Kidney glomerular epithelial cell (primary cell): ENCODE results near the gene RYR1.
"Not testable (repeated sequence)": the region's sequence is repeated elsewhere in the genome, so short reads cannot be mapped to it uniquely, and the experiment has no call there.

Experiments
- DNase-seq: peaks from one replicate; lab custom pipeline; 2025; lab: John Stamatoyannopoulos, UW

RYR1 gene

GRCh38 chr19:38561658-38562057, 128.2 kb downstream of the RYR1 start:
- no peak for DNase-seq

DNA sequence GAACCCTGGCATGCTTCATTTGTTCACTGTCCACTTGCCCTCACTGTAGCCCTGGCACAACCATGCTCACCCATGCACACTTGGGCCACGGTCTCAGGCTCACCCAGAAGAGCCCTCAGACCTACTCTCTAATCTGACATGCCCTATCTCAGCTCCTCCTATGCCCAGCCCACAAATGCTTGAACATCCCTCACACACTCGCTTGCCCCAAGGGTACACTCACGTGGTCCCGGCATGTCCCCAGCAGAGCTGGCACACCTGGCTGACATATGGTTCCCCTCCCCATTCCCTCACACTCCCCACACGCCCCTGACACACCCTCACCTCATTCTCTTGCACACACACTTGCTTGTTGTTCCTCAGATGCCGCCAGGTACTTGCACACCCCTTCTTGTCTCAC, 128.6 kb downstream of the RYR1 start:
- no peak for DNase-seq

GRCh38 chr19:38563475-38563874, 130.0 kb downstream of the RYR1 start:
- no peak for DNase-seq

DNA sequence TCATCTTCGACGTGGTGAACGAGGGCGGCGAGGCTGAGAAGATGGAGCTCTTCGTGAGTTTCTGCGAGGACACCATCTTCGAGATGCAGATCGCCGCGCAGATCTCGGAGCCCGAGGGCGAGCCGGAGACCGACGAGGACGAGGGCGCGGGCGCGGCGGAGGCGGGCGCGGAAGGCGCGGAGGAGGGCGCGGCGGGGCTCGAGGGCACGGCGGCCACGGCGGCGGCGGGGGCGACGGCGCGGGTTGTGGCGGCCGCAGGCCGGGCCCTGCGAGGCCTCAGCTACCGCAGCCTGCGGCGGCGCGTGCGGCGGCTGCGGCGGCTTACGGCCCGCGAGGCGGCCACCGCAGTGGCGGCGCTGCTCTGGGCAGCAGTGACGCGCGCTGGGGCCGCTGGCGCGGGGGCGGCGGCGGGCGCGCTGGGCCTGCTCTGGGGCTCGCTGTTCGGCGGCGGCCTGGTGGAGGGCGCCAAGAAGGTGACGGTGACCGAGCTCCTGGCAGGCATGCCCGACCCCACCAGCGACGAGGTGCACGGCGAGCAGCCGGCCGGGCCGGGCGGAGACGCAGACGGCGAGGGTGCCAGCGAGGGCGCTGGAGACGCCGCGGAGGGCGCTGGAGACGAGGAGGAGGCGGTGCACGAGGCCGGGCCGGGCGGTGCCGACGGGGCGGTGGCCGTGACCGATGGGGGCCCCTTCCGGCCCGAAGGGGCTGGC, 131.6 kb downstream of the RYR1 start:
- DNase-seq, result no peak

DNA sequence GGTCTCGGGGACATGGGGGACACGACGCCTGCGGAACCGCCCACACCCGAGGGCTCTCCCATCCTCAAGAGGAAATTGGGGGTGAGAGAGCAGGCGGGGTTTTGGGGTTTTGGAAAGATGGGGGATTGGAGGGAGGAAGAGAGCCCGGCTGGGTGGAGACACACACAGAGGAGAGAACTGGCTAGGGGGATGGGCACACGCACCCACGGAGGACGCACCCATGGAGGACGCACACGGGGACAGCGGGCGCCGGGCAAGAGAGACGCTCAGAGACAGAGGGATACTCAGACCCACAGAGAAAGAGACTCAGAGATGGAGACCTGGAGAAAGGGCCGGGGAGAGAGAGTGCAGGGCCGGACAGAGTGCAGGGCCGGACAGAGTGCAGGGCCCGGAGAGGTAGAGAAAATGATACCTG, 132.2 kb downstream of the RYR1 start:
- DNase-seq, result no peak

GRCh38 chr19:38569368-38569983, 136.0 kb downstream of the RYR1 start:
- DNase-seq, result no peak

DNA sequence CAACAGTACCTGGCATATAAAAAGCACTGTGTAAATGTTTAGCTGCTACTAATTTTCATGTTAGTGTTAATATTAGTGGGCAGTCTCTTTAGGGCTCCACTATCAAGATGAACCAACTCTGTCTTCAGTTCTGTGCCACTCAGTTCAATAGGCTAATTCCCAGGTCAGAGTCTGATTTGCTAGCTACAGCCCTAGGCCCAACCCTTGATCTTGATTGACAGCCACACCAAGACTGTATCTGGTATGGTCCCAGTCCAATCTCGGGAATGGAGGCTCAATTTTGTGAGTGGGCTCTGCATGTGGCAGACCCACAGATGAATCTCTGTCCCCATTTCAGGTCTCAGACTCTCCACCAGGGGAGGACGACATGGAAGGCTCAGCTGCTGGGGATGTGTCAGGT, 138.2 kb downstream of the RYR1 start:
- no peak for DNase-seq

DNA sequence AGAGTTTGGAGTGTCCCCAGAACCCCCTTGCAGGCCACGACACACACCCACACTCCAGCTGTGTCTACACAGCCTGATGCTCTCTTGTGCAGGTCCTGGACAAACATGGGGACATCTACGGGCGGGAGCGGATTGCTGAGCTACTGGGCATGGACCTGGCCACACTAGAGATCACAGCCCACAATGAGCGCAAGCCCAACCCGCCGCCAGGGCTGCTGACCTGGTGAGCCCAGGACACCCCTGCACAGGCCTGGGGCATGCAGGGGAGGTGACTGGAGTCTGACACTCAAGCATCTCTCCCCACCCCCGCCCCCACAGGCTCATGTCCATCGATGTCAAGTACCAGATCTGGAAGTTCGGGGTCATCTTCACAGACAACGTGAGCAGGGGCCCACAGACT, 144.3 kb downstream of the RYR1 start:
- DNase-seq, result no peak

DNA sequence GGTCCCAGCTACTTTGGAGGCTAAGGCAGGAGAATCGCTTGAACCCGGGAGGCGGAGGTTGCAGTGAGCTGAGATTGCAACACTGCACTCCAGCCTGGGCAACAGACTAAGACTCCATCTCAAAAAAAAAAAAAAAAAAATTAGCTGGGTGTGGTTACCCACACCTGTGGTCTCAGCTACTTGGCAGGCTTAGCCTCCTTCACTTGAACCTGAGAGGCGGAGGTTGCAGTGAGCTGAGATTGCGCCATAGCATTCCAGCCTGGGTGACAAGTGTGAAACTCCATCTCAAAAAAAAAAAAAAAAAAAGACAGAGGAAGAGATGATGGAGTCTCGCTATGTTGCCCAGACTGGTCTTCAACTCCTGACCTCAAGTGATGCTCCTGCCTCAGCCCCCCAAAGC, 145.8 kb downstream of the RYR1 start:
- DNase-seq, result not testable (repeated sequence)

DNA sequence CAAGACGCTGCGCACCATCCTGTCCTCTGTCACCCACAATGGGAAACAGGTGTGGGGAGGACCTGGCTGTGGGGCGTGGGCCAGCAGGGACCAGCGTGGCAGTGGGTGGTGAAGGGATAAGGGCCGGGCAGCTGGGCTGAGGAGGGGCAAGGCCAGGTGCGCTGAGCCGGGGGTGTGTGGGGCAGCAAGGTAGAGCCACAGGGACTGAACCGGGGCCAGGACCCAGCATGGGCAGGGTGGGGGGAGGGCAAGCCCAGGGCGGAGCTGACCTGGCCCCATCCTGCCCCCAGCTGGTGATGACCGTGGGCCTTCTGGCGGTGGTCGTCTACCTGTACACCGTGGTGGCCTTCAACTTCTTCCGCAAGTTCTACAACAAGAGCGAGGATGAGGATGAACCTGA, 146.6 kb downstream of the RYR1 start:
- DNase-seq, result no peak

- no peak for DNase-seq
Measured at GRCh38 chr19:38583219-38583984, 149.9 kb downstream of the RYR1 start.

DNA sequence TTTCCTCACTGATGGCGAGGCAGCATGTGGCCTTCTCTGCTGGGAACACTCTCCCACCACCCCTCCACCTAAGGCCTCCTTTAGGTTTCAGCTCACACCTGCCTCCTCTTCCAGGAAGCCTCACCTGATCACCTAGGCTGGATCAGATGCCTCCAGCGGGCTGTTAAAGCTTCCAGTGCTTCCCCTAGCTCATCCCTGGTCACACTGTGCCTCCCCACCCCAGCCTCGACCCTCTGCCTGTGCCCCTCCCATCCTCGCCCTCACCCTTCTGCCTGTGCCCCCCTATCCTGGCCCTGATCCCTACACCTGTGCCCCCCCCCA, 150.5 kb downstream of the RYR1 start:
- DNase-seq, result no peak

DNA sequence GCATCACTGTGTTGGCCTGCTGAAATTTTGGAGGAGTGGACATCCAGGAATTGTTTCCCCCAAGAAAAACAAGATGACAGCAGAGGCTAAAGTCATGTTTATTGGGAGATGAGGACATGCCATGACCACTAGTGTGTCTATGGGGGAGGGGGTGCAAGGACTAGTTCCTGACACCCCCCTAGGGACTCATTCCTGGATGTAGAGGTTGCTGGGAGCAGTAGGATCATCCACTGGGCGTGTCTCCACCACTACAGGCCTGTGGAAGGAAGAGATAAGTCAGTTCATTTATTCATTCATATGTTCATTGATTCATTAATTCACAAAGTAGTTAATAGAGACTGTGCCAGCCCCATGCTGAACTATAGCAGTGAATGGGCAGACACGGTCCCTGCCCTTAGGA, 154.1 kb downstream of the RYR1 start:
- DNase-seq, result no peak

GRCh38 chr19:38588041-38588440, 154.6 kb downstream of the RYR1 start:
- no peak for DNase-seq

GRCh38 chr19:38592940-38593339, 159.4 kb downstream of the RYR1 start:
- DNase-seq, result no peak

GRCh38 chr19:38596057-38596981, 162.8 kb downstream of the RYR1 start:
- no peak for DNase-seq

- no peak for DNase-seq
Measured at GRCh38 chr19:38597075-38597474, 163.6 kb downstream of the RYR1 start.

GRCh38 chr19:38599722-38600121, 166.2 kb downstream of the RYR1 start:
- no peak for DNase-seq

GRCh38 chr19:38602856-38603255, 169.4 kb downstream of the RYR1 start:
- not testable (repeated sequence) for DNase-seq

- no peak for DNase-seq
Measured at GRCh38 chr19:38606131-38606530, 172.6 kb downstream of the RYR1 start.

- no peak for DNase-seq
Measured at GRCh38 chr19:38614289-38614688, 180.8 kb downstream of the RYR1 start.

GRCh38 chr19:38615007-38615581, 181.6 kb downstream of the RYR1 start:
- no peak for DNase-seq
